Skeletal muscle cell (primary cell): ENCODE results near the gene MRRF.
A peak's percentile ranks its signal among the peaks of the same experiment; 100 is the strongest.

ENCODE experiments used
- DNase-seq: peaks from one replicate; pipeline ENCODE4 v3.0.0-alpha.2; 2010; ENCODE audit warnings: low read depth
- H3K4me3 ChIP-seq: 2 replicates; pipeline ENCODE4 v1.5.1; 2011; ENCODE audit warnings: low read depth, mild to moderate bottlenecking, control low read depth, low read length, moderate library complexity

Gene MRRF

GRCh38 chr9:122370869-122371755 is 106.4 kb downstream of the MRRF start, which contains the start of gene PTGS1:
Gene PTGS1, plus strand, starts transcription at chr9:122371024. Its CDS starts 61 bp downstream, at chr9:122371085.
- no peak for DNase-seq
- peak within 1 kb of the TSS; percentile 49 for H3K4me3 ChIP-seq

- DNase-seq, result no peak
- no peak overlapping the region for H3K4me3 ChIP-seq
Observed at GRCh38 chr9:122371846-122372245, 107.2 kb downstream of the MRRF start.

- no peak for DNase-seq
- no peak overlapping the region for H3K4me3 ChIP-seq
Observed at GRCh38 chr9:122372856-122373845, 108.5 kb downstream of the MRRF start.

- DNase-seq, result no peak
- H3K4me3 ChIP-seq, result no peak overlapping the region
Observed at GRCh38 chr9:122374885-122375420, 110.3 kb downstream of the MRRF start.

- DNase-seq, result no peak
- H3K4me3 ChIP-seq, result no peak overlapping the region
Observed at GRCh38 chr9:122376796-122377195, 112.1 kb downstream of the MRRF start.

GRCh38 chr9:122377241-122378164 is 112.8 kb downstream of the MRRF start:
- H3K4me3 ChIP-seq, result no peak overlapping the region

GRCh38 chr9:122378236-122378635 is 113.6 kb downstream of the MRRF start:
- DNase-seq, result no peak
- no peak overlapping the region for H3K4me3 ChIP-seq

More at GRCh38 chr9:122377241-122378164, 112.8 kb downstream of the MRRF start:
- DNase-seq, result no peak

GRCh38 chr9:122379340-122379739 is 114.7 kb downstream of the MRRF start:
- H3K4me3 ChIP-seq, result no peak overlapping the region
- DNase-seq, result no peak

GRCh38 chr9:122380293-122380692 is 115.6 kb downstream of the MRRF start:
- no peak for DNase-seq

More at GRCh38 chr9:122380293-122380692, 115.6 kb downstream of the MRRF start:
- no peak overlapping the region for H3K4me3 ChIP-seq
